H1 (cell line): ENCODE data around the gene LRRIQ3. TPM values are rescaled to one million over a fixed set of nuclear protein-coding genes. Genes with fewer than 3 reads are reported as not detected.

Experiments used
- CTCF ChIA-PET: fragments of 300-600 bp; sonication (Branson Sonifier 250); formaldehyde crosslinking; loops from one replicate; lab custom pipeline; 2021; ENCODE audit not compliant: partially characterized antibody; lab: Charles Lee
- POLR2A ChIA-PET: fragments of 300-600 bp; sonication (Branson Sonifier 250); formaldehyde crosslinking; loops from one replicate; lab custom pipeline; 2021; ENCODE audit warnings: inconsistent platforms; ENCODE audit not compliant: partially characterized antibody; lab: Charles Lee
- DNase-seq, 2 experiments: peaks; one replicate each; pipeline versions ENCODE4 v3.0.0 to v3.0.0-alpha.2; 2010 to 2022; ENCODE audit warnings: low spot score in 2 of 2, low read depth in 1 of 2, mixed read lengths in 1 of 2
- FAIRE-seq: peaks from 2 replicates; lab custom pipeline; 2011; peaks lifted over from hg19 to GRCh38; lab: Jason Lieb, UNC
- H2AFZ ChIP-seq: 2 replicates; pipeline ENCODE4 v1.8.1; 2012; ENCODE audit warnings: low read length, inconsistent platforms
- H2AK5ac ChIP-seq: 2 replicates; pipeline ENCODE4 v1.6.1; 2013; ENCODE audit warnings: low read depth, low read length
- H2BK120ac ChIP-seq: replicated peaks from 2 replicates; pipeline ENCODE3; 2013; ENCODE audit warnings: low read depth, low read length, inconsistent platforms
- H2BK12ac ChIP-seq: 2 replicates; pipeline ENCODE4 v1.6.1; 2013; ENCODE audit warnings: low read depth, low read length
- H2BK15ac ChIP-seq: 2 replicates; pipeline ENCODE4 v1.6.1; 2013; ENCODE audit warnings: low read length
- H2BK20ac ChIP-seq: 2 replicates; pipeline ENCODE4 v1.6.1; 2013; ENCODE audit warnings: low read length
- H2BK5ac ChIP-seq: 2 replicates; pipeline ENCODE4 v1.6.1; 2013; ENCODE audit warnings: low read depth, low read length
- H3K14ac ChIP-seq: 2 replicates; pipeline ENCODE4 v1.6.1; 2013; ENCODE audit warnings: inconsistent platforms; ENCODE audit not compliant: insufficient read length
- H3K18ac ChIP-seq: 2 replicates; pipeline ENCODE4 v1.6.1; 2013; ENCODE audit warnings: low read length; ENCODE audit errors: extremely low read depth
- H3K23ac ChIP-seq: 2 replicates; pipeline ENCODE4 v1.6.1; 2013; ENCODE audit warnings: inconsistent platforms; ENCODE audit not compliant: insufficient read length
- H3K23me2 ChIP-seq: 2 replicates; pipeline ENCODE4 v1.6.1; 2013; ENCODE audit warnings: low read depth, low read length
- H3K27ac ChIP-seq: 2 replicates; pipeline ENCODE4 v1.6.1; 2011; ENCODE audit warnings: low read depth, low read length, inconsistent platforms
- H3K27me3 ChIP-seq, 4 experiments: replicated peaks in 1 of 4; 1 replicate in 1 of 4; 2 replicates in 3 of 4; pipeline versions ENCODE4 v1.6.1 to v1.8.1; 2011 to 2013; ENCODE audit warnings: low read length in 3 of 4, mild to moderate bottlenecking in 3 of 4, inconsistent platforms in 2 of 4, mixed read lengths in 2 of 4, moderate library complexity in 1 of 4; ENCODE audit not compliant: control insufficient read depth in 3 of 4, insufficient read depth in 3 of 4; ENCODE audit errors: extremely low read depth in 1 of 4
- H3K36me3 ChIP-seq, 4 experiments: 2 replicates each; pipeline versions ENCODE4 v1.6.1 to v1.8.1; 2011 to 2013; ENCODE audit warnings: mild to moderate bottlenecking in 4 of 4, low read length in 3 of 4, moderate library complexity in 2 of 4, control low read depth in 1 of 4, inconsistent platforms in 1 of 4; ENCODE audit not compliant: insufficient read depth in 4 of 4, control insufficient read depth in 2 of 4
- H3K4ac ChIP-seq: replicated peaks from 2 replicates; pipeline ENCODE3; 2013; ENCODE audit warnings: low read length, low read depth, mixed read lengths, inconsistent platforms; ENCODE audit not compliant: insufficient read length
- H3K4me1 ChIP-seq, 4 experiments: replicated peaks in 1 of 4; 1 replicate in 1 of 4; 2 replicates in 3 of 4; pipeline versions ENCODE4 v1.6.1 to v1.8.1; 2011 to 2013; ENCODE audit warnings: low read length in 3 of 4, inconsistent platforms in 2 of 4, mixed read lengths in 1 of 4; ENCODE audit not compliant: insufficient read depth in 4 of 4, control insufficient read depth in 3 of 4
- H3K4me2 ChIP-seq, 2 experiments: 2 replicates each; pipeline versions ENCODE4 v1.6.1 to v1.8.1; 2011 to 2013; ENCODE audit warnings: low read depth in 2 of 2, low read length in 2 of 2, control low read depth in 1 of 2, inconsistent platforms in 1 of 2, mild to moderate bottlenecking in 1 of 2; ENCODE audit not compliant: insufficient read depth in 1 of 2
- H3K4me3 ChIP-seq, 4 experiments: fragments of 200-600, 300-600 bp in 1 of 4; sonication (generic), shearing (Covaris generic), sonication (Bioruptor Twin) in 1 of 4; 2 replicates each; pipeline versions ENCODE4 v1.5.1 to v1.8.1; 2011 to 2016; ENCODE audit warnings: low read length in 4 of 4, low read depth in 3 of 4, control low read depth in 2 of 4, inconsistent platforms in 2 of 4, mild to moderate bottlenecking in 2 of 4, mixed read lengths in 1 of 4, moderate library complexity in 1 of 4; ENCODE audit not compliant: insufficient read depth in 2 of 4; ENCODE audit errors: extremely low read depth in 1 of 4
- H3K56ac ChIP-seq: replicated peaks from 2 replicates; pipeline ENCODE3; 2013; ENCODE audit warnings: low read depth, mild to moderate bottlenecking, mixed read lengths, low read length, inconsistent platforms; ENCODE audit not compliant: insufficient read length
- H3K79me1 ChIP-seq: 2 replicates; pipeline ENCODE4 v1.6.1; 2013; ENCODE audit warnings: low read depth, low read length, control low read depth
- H3K79me2 ChIP-seq, 2 experiments: 2 replicates each; pipeline versions ENCODE4 v1.6.1 to v1.8.1; 2012 to 2013; ENCODE audit warnings: low read length in 2 of 2, mild to moderate bottlenecking in 2 of 2, inconsistent platforms in 1 of 2; ENCODE audit not compliant: insufficient read depth in 2 of 2, control insufficient read depth in 1 of 2
- H3K9ac ChIP-seq, 4 experiments: replicated peaks in 1 of 4; 1 replicate in 1 of 4; 2 replicates in 3 of 4; pipeline versions ENCODE4 v1.6.1 to v1.8.1; 2011 to 2013; ENCODE audit warnings: low read depth in 3 of 4, low read length in 3 of 4, control low read depth in 2 of 4, mild to moderate bottlenecking in 2 of 4, moderate library complexity in 2 of 4, inconsistent platforms in 1 of 4; ENCODE audit errors: extremely low read depth in 1 of 4
- H3K9me3 ChIP-seq, 2 experiments: 2 replicates each; pipeline versions ENCODE4 v1.6.1 to v1.8.1; 2012 to 2013; ENCODE audit warnings: mild to moderate bottlenecking in 2 of 2, moderate library complexity in 2 of 2, control low read depth in 1 of 2, inconsistent platforms in 1 of 2, low read depth in 1 of 2, low read length in 1 of 2, mixed read lengths in 1 of 2; ENCODE audit not compliant: insufficient read depth in 2 of 2
- H4K20me1 ChIP-seq, 2 experiments: replicated peaks in 1 of 2; 2 replicates each; pipeline versions ENCODE3 to v1.8.1; 2011 to 2013; ENCODE audit warnings: inconsistent platforms in 2 of 2, low read length in 2 of 2, mild to moderate bottlenecking in 1 of 2; ENCODE audit not compliant: insufficient read depth in 2 of 2, control insufficient read depth in 1 of 2
- H4K5ac ChIP-seq: 2 replicates; pipeline ENCODE4 v1.6.1; 2013; ENCODE audit warnings: low read length, low read depth, mixed read lengths, inconsistent platforms; ENCODE audit not compliant: insufficient read length
- H4K8ac ChIP-seq: 2 replicates; pipeline ENCODE4 v1.8.0; 2013; ENCODE audit warnings: mild to moderate bottlenecking, moderate library complexity, low read length, inconsistent platforms; ENCODE audit not compliant: insufficient read depth; ENCODE audit errors: extremely low read depth
- H4K91ac ChIP-seq: replicated peaks from 2 replicates; pipeline ENCODE3; 2013; ENCODE audit warnings: low read length, mixed read lengths, inconsistent platforms; ENCODE audit not compliant: insufficient read length
- POLR2A ChIP-seq, 2 experiments: IDR thresholded peaks; 1 replicate in 1 of 2; 2 replicates in 1 of 2; pipeline ENCODE4 v1.6.1; 2011; ENCODE audit warnings: low read depth in 2 of 2, low read length in 2 of 2, mild to moderate bottlenecking in 2 of 2; ENCODE audit errors: control extremely low read depth in 1 of 2
- SAP30 ChIP-seq: fragments of 300-600 bp; sonication (generic); IDR thresholded peaks from 2 replicates; pipeline ENCODE4 v1.7.1; 2012; ENCODE audit warnings: low read length, moderate library complexity, mild to moderate bottlenecking, inconsistent platforms; ENCODE audit not compliant: insufficient read depth, insufficient replicate concordance
- ZNF274 ChIP-seq: IDR thresholded peaks from 2 replicates; pipeline ENCODE4 v1.7.0; 2012; ENCODE audit warnings: low read length, borderline replicate concordance; ENCODE audit errors: extremely low read depth
- WGBS, 2 experiments: shearing (Covaris generic) in 1 of 2; methylation state at CpG; one replicate each; pipeline versions ENCODE4 v1.1.6 to v1.1.7; 2013 to 2015; ENCODE audit warnings: low lambda C conversion rate in 2 of 2, mixed read lengths in 2 of 2, inconsistent platforms in 1 of 2, low coverage in 1 of 2, missing lambda C conversion rate in 1 of 2; ENCODE audit not compliant: insufficient replicate concordance in 2 of 2, insufficient coverage in 1 of 2, insufficient read length in 1 of 2; ENCODE audit errors: extremely low coverage in 1 of 2, missing lambda C conversion rate in 1 of 2; 5-methylcytosine and 5-hydroxymethylcytosine counted together
- polyA plus RNA-seq, 7 experiments: library from polyadenylated mRNA; depleted of rRNA in 3 of 7; stranded (reverse) in 5 of 7; unstranded in 2 of 7; fragments of >200 nt in 5 of 7; fragments of 200-250 nt in 2 of 7; gene quantifications; 1 replicate in 5 of 7; 2 replicates in 1 of 7; 4 replicates in 1 of 7; pipeline versions ENCODE4 v1.2.1 to v1.2.3, GENCODE V29; 2011 to 2013; ENCODE audit warnings: missing spikeins in 2 of 7, mixed read lengths in 2 of 7
- total RNA-seq: library from RNA; stranded (reverse); fragmentation: NEBNext Ultra II Directional; extraction: Animal tissue kit (Norgen Biotek cat#: 25700); gene quantifications from 2 replicates; pipeline ENCODE4 v1.2.1, GENCODE V29; 2021

LRRIQ3 gene
- total and polyA plus RNA-seq, 2 of the 8 experiments (the other 6 are each of a cell fraction or from before 2014, with no cell fraction given) = 0.08 to 0.19 TPM

DNA sequence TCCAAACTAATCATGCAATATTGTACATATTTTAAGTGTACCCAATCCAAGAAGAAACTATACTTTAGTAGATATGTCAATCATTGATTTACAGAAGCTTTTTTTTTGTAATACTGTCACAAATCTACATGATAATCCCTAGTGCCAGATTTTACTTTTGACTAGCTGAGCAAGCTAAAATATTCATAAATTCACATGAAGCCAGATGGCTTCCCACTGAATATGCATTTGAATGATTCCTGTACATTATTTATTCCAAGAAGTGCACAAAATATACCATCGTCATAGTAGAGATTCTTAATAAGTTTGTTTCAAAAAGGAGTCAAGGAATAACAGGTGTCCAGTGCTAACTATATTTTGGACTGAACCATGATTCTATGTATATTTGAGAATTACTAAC lies 17.3 kb upstream of the LRRIQ3 start:
- Histone ChIP-seq H4K8ac (no peak overlapping the region), H3K4me2 (no peak overlapping the region), H3K27me3 (no peaks in the 10 kb centered on the region), H3K9ac (no peak overlapping the region), H3K27ac (no peak overlapping the region), H3K9me3 (no peaks in the 10 kb centered on the region), H3K14ac (no peak overlapping the region), H3K79me1 (no peaks in the 10 kb centered on the region), H2BK20ac (no peak overlapping the region), H4K20me1 (no peaks in the 10 kb centered on the region), H3K36me3 (no peaks in the 10 kb centered on the region), H3K23ac (no peak overlapping the region), H2BK120ac (no peak overlapping the region), H3K56ac (no peak overlapping the region), H3K4ac (no peak overlapping the region), H3K79me2 (no peaks in the 10 kb centered on the region), H4K91ac (no peak overlapping the region), H4K5ac (no peak overlapping the region), H2AK5ac (no peak overlapping the region), H3K4me3 (no peak overlapping the region), H2BK5ac (no peak overlapping the region), H2BK12ac (no peak overlapping the region), H3K4me1 (no peaks in the 10 kb centered on the region), H2AFZ (no peak overlapping the region), H2BK15ac (no peak overlapping the region), H3K23me2 (no peaks in the 10 kb centered on the region), H3K18ac (no peak overlapping the region)
- DNase-seq = no peak
- ChIA-PET CTCF (no interaction called here), POLR2A (no interaction called here)
- WGBS, 2 experiments = 82% methylated on average over 1 of the region's 1 CpG; no CpG with 5 or more reads in 1 of the 2 experiments
- FAIRE-seq = no peak
- TF ChIP-seq SAP30 (no peak), POLR2A (IDR thresholded peaks at IDR 0.05; ENCODE audit: control extremely low read depth in 1 of 2, low read depth in 2 of 2, low read length in 2 of 2) (no peak), ZNF274 (no peak)
